HepG2 (cell line): ENCODE measurements around the gene MACROD2.

ENCODE experiments used
- CEBPB ChIP-seq: IDR thresholded peaks from 2 replicates; pipeline ENCODE4 v1.6.1; 2011; ENCODE audit warnings: low read depth, low read length, improper control_type of control experiment, borderline replicate concordance
- CTCF ChIP-seq: sonication (generic); formaldehyde crosslinking; IDR thresholded peaks from 2 replicates; pipeline ENCODE4 v1.5.0; 2020; ENCODE audit warnings: mild to moderate bottlenecking, missing genetic modification reagents, moderate library complexity
- FOXM1 ChIP-seq: sonication (generic); formaldehyde crosslinking; IDR thresholded peaks from 2 replicates; pipeline ENCODE4 v1.5.0; 2020; ENCODE audit warnings: missing genetic modification reagents
- GTF2F1 ChIP-seq: fragments of 150-350 bp; IDR thresholded peaks from 2 replicates; pipeline ENCODE4 v1.6.1; 2014; ENCODE audit warnings: low read length
- JUND ChIP-seq: sonication (generic); formaldehyde crosslinking; IDR thresholded peaks from 2 replicates; pipeline ENCODE4 v1.8.0; 2022; ENCODE audit warnings: mild to moderate bottlenecking, missing genetic modification reagents
- MAFG ChIP-seq: sonication (generic); formaldehyde crosslinking; IDR thresholded peaks from 2 replicates; pipeline ENCODE4 v1.5.1; 2020; ENCODE audit warnings: mild to moderate bottlenecking, missing genetic modification reagents
- MIXL1 ChIP-seq: IDR thresholded peaks from 2 replicates; pipeline ENCODE4 v1.6.1; 2016
- MLX ChIP-seq: IDR thresholded peaks from 2 replicates; pipeline ENCODE4 v1.6.1; 2016
- PREB ChIP-seq: sonication (generic); formaldehyde crosslinking; IDR thresholded peaks from 2 replicates; pipeline ENCODE4 v1.4.0; 2020; ENCODE audit warnings: missing genetic modification reagents
- REST ChIP-seq, 2 experiments: IDR thresholded peaks; 2 replicates each; pipeline ENCODE4 v1.6.1; 2011 to 2012; ENCODE audit warnings: low read length in 2 of 2, borderline replicate concordance in 1 of 2, low read depth in 1 of 2, mild to moderate bottlenecking in 1 of 2, moderate library complexity in 1 of 2
- TFDP1 ChIP-seq: IDR thresholded peaks from 2 replicates; pipeline ENCODE4 v1.6.1; 2016; ENCODE audit warnings: missing compliant biosample characterization, missing genetic modification reagents, borderline replicate concordance
- ZBTB49 ChIP-seq: sonication (generic); formaldehyde crosslinking; IDR thresholded peaks from 2 replicates; pipeline ENCODE4 v1.4.0; 2020; ENCODE audit warnings: missing genetic modification reagents, borderline replicate concordance
- ZNF780A ChIP-seq: sonication (generic); formaldehyde crosslinking; IDR thresholded peaks from 2 replicates; pipeline ENCODE4 v1.8.0; 2022; ENCODE audit warnings: mild to moderate bottlenecking, missing genetic modification reagents, moderate library complexity

- TF ChIP-seq ZNF780A (CRISPR knock-in tag) (no peak), MAFG (CRISPR knock-in tag) (no peak), CTCF (CRISPR knock-in tag) (no peak), CEBPB (no peak), FOXM1 (CRISPR knock-in tag) (no peak), REST (IDR thresholded peaks at IDR 0.05; ENCODE audit: borderline replicate concordance in 1 of 2, low read depth in 1 of 2, low read length in 2 of 2) (no peak), TFDP1 (CRISPR knock-in tag) (no peak), ZBTB49 (no peak), MIXL1 (CRISPR knock-in tag) (no peak), PREB (CRISPR knock-in tag) (no peak), MLX (no peak), GTF2F1 (no peak), JUND (no peak)
These were observed 825.9 kb downstream of the MACROD2 start for GRCh38 chr20:14821251-14821650.
